GM13976 (cell line): Measurements from ENCODE around the gene COL16A1.

Experiments
- DNase-seq: peaks from one replicate; pipeline ENCODE4 v3.0.0; 2012; ENCODE audit warnings: low spot score
- in situ Hi-C: fragments of 300-500 bp; cut with MboI; formaldehyde crosslinking; loops from one replicate; pipeline ENCODE4 v1.12.0; 2022; ENCODE audit warnings: low sequenced_read_pairs, mixed read lengths, inconsistent platforms; ENCODE audit not compliant: unreplicated experiment
- TF ChIP-seq, protein P1 (sequence below): IDR thresholded peaks from 2 replicates; pipeline ENCODE4 v1.5.1; 2012; ENCODE audit warnings: borderline replicate concordance, mild to moderate bottlenecking; ENCODE audit not compliant: insufficient read depth; ENCODE audit errors: extremely low read depth, missing control alignments, control extremely low read depth

COL16A1 gene

GRCh38 chr1:31701091-31701736 lies 2.6 kb downstream of the COL16A1 start:
- in situ Hi-C loops, result no loop called here
- TF ChIP-seq, protein P1, sequence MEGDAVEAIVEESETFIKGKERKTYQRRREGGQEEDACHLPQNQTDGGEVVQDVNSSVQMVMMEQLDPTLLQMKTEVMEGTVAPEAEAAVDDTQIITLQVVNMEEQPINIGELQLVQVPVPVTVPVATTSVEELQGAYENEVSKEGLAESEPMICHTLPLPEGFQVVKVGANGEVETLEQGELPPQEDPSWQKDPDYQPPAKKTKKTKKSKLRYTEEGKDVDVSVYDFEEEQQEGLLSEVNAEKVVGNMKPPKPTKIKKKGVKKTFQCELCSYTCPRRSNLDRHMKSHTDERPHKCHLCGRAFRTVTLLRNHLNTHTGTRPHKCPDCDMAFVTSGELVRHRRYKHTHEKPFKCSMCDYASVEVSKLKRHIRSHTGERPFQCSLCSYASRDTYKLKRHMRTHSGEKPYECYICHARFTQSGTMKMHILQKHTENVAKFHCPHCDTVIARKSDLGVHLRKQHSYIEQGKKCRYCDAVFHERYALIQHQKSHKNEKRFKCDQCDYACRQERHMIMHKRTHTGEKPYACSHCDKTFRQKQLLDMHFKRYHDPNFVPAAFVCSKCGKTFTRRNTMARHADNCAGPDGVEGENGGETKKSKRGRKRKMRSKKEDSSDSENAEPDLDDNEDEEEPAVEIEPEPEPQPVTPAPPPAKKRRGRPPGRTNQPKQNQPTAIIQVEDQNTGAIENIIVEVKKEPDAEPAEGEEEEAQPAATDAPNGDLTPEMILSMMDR, result no peak
- no peak for DNase-seq

DNA sequence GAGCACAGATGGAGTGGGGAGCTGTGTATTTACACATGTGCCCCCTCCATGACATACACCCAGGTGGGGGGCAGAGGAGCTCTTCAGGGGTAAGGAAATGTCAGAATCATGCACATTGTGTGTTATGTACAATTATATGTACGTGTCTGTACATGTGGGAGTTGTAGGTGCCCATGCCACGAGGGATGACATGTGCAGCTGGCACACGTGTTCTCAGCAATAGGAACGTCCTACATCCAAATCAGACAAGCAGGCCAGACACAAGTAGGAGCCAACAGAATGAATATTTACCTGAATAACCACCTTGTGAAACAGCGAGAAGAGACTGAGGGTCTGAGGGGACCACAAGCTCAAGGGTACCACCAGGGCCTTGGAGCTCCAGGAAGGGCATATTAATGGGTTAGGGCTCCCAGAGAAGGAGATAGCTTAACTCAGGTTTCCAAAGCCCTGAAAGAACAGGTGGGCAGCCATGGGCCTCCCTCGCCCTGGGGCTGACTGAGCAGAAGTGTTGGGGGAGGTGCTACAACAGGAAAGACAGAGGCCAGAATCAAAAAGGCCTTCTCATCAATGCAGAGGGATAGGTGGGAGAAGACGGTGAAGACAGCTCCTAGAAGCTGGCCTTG lies 3.2 kb downstream of the COL16A1 start:
- TF ChIP-seq, protein P1, result no peak
- no peak for DNase-seq
- in situ Hi-C loops, result no loop called here

GRCh38 chr1:31699341-31699891 lies 4.4 kb downstream of the COL16A1 start:
- in situ Hi-C loops, result no loop called here
- peak; percentile 65 for DNase-seq
- TF ChIP-seq, protein P1, result no peak

GRCh38 chr1:31697369-31697984 lies 6.3 kb downstream of the COL16A1 start:
- TF ChIP-seq, protein P1, result no peak
- no peak for DNase-seq
- in situ Hi-C loops, result no loop called here

DNA sequence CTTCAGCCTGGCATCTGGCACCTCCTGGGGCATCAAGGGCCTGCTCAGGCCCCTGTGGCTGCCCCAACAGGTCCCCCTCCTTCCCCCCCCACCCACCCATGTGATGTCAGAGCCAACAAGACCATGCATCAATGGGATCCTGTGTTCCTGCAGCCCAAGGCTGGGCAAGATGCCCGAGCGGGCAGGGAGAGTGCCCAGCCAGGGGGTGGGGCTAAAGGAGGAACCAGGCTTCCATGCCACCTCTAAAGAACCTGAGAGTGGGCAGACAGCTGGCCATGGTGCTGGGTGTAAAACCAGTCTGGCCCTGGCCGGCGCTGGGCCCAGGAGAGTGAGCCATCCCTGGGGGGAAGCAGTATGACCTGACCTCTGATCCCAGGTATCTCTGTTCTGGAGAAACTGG lies 7.6 kb downstream of the COL16A1 start:
- in situ Hi-C loops, result no loop called here
- DNase-seq, result no peak
- TF ChIP-seq, protein P1, result no peak

- in situ Hi-C loops, result no loop called here
- no peak for DNase-seq
- TF ChIP-seq, protein P1, result no peak
Observed at GRCh38 chr1:31695327-31695726, 8.5 kb downstream of the COL16A1 start.
